GM18507 (cell line): ENCODE results near the gene ZNF484.
"Not testable (repeated sequence)": the region's sequence is repeated elsewhere in the genome, so short reads cannot be mapped to it uniquely, and the experiment has no call there.

Experiments used
- DNase-seq: peaks from one replicate; pipeline ENCODE4 v3.0.0; 2011; ENCODE audit warnings: low read depth; ENCODE audit not compliant: insufficient read length; ENCODE audit errors: extremely low spot score
- FAIRE-seq: peaks from 2 replicates; lab custom pipeline; 2011; peaks lifted over from hg19 to GRCh38; lab: Jason Lieb, UNC

ZNF484 gene

GRCh38 chr9:92866600-92866999, 11.2 kb downstream of the ZNF484 start:
- not testable (repeated sequence) for DNase-seq, FAIRE-seq

- DNase-seq = no peak
- FAIRE-seq = no peak
These were observed 13.7 kb downstream of the ZNF484 start for GRCh38 chr9:92864152-92864551.

GRCh38 chr9:92860867-92861266, 17.0 kb downstream of the ZNF484 start:
- no peak for FAIRE-seq
- DNase-seq = no peak

- FAIRE-seq (no peak), DNase-seq (no peak)
These were observed 20.6 kb downstream of the ZNF484 start for GRCh38 chr9:92857236-92857635.

GRCh38 chr9:92853716-92854115, 24.1 kb downstream of the ZNF484 start:
- FAIRE-seq = no peak
- DNase-seq = no peak

GRCh38 chr9:92850898-92851297, 26.9 kb downstream of the ZNF484 start:
- DNase-seq = no peak
- no peak for FAIRE-seq

- DNase-seq = not testable (repeated sequence)
These were observed 29.1 kb downstream of the ZNF484 start for GRCh38 chr9:92848740-92849139.

GRCh38 chr9:92846662-92847145, 31.1 kb downstream of the ZNF484 start:
- no peak for DNase-seq
- no peak for FAIRE-seq

More at GRCh38 chr9:92848740-92849139, 29.1 kb downstream of the ZNF484 start:
- not testable (repeated sequence) for FAIRE-seq

GRCh38 chr9:92838411-92838810, 39.4 kb downstream of the ZNF484 start:
- FAIRE-seq, DNase-seq: not testable (repeated sequence)

GRCh38 chr9:92837191-92837590, 40.6 kb downstream of the ZNF484 start:
- DNase-seq (no peak), FAIRE-seq (no peak)

- no peak for DNase-seq
- no peak for FAIRE-seq
These were observed 48.4 kb downstream of the ZNF484 start for GRCh38 chr9:92829420-92829819.

GRCh38 chr9:92825065-92825464, 52.8 kb downstream of the ZNF484 start:
- not testable (repeated sequence) for DNase-seq, FAIRE-seq

- no peak for DNase-seq
These were observed 56.9 kb downstream of the ZNF484 start for GRCh38 chr9:92820964-92821363.

GRCh38 chr9:92819898-92820297, 57.9 kb downstream of the ZNF484 start:
- not testable (repeated sequence) for FAIRE-seq, DNase-seq

More at GRCh38 chr9:92820964-92821363, 56.9 kb downstream of the ZNF484 start:
- FAIRE-seq = no peak

GRCh38 chr9:92809629-92810326, 68.1 kb downstream of the ZNF484 start:
- FAIRE-seq, DNase-seq: not testable (repeated sequence)

- DNase-seq = peak; percentile 20
- no peak for FAIRE-seq
These were observed 68.9 kb downstream of the ZNF484 start for GRCh38 chr9:92808726-92809451.

GRCh38 chr9:92807757-92808725, 69.8 kb downstream of the ZNF484 start:
- DNase-seq (no peak), FAIRE-seq (no peak)

GRCh38 chr9:92807031-92807756, 70.6 kb downstream of the ZNF484 start:
- DNase-seq (no peak), FAIRE-seq (no peak)

- FAIRE-seq (no peak), DNase-seq (no peak)
These were observed 73.1 kb downstream of the ZNF484 start for GRCh38 chr9:92804727-92805126.
